T-helper 1 cell treated with Interleukin-12 subunit alpha and Interleukin-12 subunit beta and Interleukin-4 antibody, amounts not matched to agents 30 μg/mL and 1 μg/mL, for 36 hours (primary cell): ENCODE measurements around the gene PNMA8B.
"Not testable (repeated sequence)": the region's sequence is repeated elsewhere in the genome, so short reads cannot be mapped to it uniquely, and the experiment has no call there.

ENCODE experiments used
- H3K27ac Mint-ChIP-seq: one replicate; pipeline ENCODE4 v1.8.0; 2021; ENCODE audit warnings: mild to moderate bottlenecking, mixed read lengths
- H3K27me3 Mint-ChIP-seq: one replicate; pipeline ENCODE4 v1.8.0; 2021; ENCODE audit warnings: low read depth, mixed read lengths
- H3K36me3 Mint-ChIP-seq: one replicate; pipeline ENCODE4 v1.8.0; 2021; ENCODE audit warnings: low read depth, mixed read lengths
- H3K4me1 Mint-ChIP-seq: one replicate; pipeline ENCODE4 v1.8.0; 2021; ENCODE audit warnings: low read depth, mixed read lengths
- H3K4me3 Mint-ChIP-seq: one replicate; pipeline ENCODE4 v1.8.0; 2021; ENCODE audit warnings: mild to moderate bottlenecking, moderate library complexity, mixed read lengths
- H3K9me3 Mint-ChIP-seq: one replicate; pipeline ENCODE4 v1.8.0; 2021; ENCODE audit warnings: mixed read lengths

PNMA8B gene

DNA sequence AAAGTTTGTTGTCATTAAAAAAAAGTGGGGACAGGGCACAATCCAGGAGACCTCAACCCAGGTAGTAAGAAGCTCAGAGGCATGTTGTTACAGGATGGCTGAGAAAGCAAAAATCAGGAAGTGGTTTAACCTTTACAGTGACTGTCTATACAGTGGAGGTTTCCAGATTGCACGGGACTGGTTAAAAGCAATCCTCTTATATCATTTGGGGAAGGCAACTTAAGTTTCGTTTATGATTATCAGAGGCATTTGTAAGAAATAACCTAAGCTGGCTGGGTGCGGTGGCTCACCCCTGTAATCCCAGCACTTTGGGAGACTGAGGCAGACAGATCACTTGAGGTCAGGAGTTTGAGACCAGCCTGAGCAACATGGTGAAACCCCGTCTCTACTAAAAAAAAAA lies 27.3 kb upstream of the PNMA8B start:
- not testable (repeated sequence) for H3K36me3 Mint-ChIP-seq, H3K27me3 Mint-ChIP-seq
- Mint-ChIP-seq H3K27ac (peak overlapping the region; percentile 80), H3K4me3 (peak overlapping the region; percentile 39), H3K9me3 (peaks cover 17% of the 10 kb centered on the region), H3K4me1 (peaks cover 13% of the 10 kb centered on the region)

DNA sequence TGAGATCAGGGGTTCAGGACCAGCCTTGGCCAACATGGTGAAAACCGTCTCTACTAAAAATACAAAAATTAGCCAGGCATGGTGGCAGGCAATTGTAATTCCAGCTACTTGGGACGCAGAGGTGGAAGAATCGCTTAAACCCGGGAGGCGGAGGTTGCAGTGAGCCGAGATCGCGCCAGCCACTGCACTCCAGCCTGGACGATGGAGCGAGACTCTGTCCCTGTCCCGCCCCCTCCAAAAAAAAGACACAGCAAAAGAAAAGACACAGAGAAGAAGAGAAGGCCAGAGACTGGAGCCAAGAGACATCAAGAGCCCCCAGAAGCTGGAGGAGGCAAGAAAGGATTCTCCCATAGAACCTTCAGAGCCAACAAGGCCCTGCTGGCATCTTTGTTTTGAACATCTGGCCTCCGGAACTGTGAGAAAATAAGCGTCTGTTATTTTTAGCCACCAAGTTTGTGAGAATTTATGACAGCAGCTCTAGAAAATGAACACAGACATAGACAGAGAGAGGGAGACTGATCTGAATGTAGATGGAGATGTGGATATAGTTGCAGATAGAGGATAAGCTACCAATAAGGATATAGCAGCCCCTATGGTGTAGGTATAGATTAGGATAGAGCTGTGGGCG lies 25.7 kb upstream of the PNMA8B start:
- peaks cover 16% of the 10 kb centered on the region for H3K4me1 Mint-ChIP-seq

GRCh38 chr19:46520616-46521015 lies 24.9 kb upstream of the PNMA8B start:
- H3K27me3 Mint-ChIP-seq = no peaks in the 10 kb centered on the region
- peaks cover 17% of the 10 kb centered on the region for H3K9me3 Mint-ChIP-seq
- H3K4me3 Mint-ChIP-seq = no peak overlapping the region
- peaks cover 4% of the 10 kb centered on the region for H3K36me3 Mint-ChIP-seq
- no peak overlapping the region for H3K27ac Mint-ChIP-seq
- peaks cover 19% of the 10 kb centered on the region for H3K4me1 Mint-ChIP-seq

More for the DNA sequence above, 25.7 kb upstream of the PNMA8B start:
- Mint-ChIP-seq H3K27ac (peak overlapping the region; percentile 51), H3K9me3 (peaks cover 17% of the 10 kb centered on the region), H3K36me3 (peaks cover 4% of the 10 kb centered on the region), H3K4me3 (no peak overlapping the region), H3K27me3 (no peaks in the 10 kb centered on the region)

DNA sequence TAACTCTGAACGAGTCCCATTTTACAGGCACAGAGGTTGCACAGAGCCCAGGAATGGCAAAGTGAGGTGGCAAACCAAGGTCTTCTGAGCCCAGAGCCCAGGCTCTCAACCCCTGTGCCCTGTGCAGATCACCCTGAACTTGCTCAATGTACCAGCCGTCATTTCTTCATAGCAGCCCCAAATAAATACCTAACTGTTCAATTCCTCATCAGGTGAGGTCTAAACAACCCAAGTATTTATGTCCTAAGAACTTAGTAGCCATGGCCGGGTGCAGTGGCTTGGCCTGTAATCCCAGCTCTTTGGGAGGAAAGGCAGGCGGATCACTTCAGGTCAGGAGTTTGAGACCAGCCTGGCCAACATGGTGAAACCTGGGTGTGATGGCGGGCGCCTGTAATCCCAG lies 21.8 kb upstream of the PNMA8B start:
- H3K4me1 Mint-ChIP-seq = peaks cover 18% of the 10 kb centered on the region
- no peaks in the 10 kb centered on the region for H3K9me3 Mint-ChIP-seq
- no peaks in the 10 kb centered on the region for H3K36me3 Mint-ChIP-seq
- H3K27me3 Mint-ChIP-seq = peaks cover 15% of the 10 kb centered on the region
- no peak overlapping the region for H3K4me3 Mint-ChIP-seq
- H3K27ac Mint-ChIP-seq = no peak overlapping the region

- Mint-ChIP-seq H3K4me3 (no peak overlapping the region), H3K4me1 (peaks cover 15% of the 10 kb centered on the region), H3K9me3 (no peaks in the 10 kb centered on the region), H3K36me3 (no peaks in the 10 kb centered on the region), H3K27ac (no peak overlapping the region), H3K27me3 (peaks cover 28% of the 10 kb centered on the region)
Observed at GRCh38 chr19:46515879-46516350, 20.2 kb upstream of the PNMA8B start.

GRCh38 chr19:46515290-46515609 lies 19.6 kb upstream of the PNMA8B start:
- H3K9me3 Mint-ChIP-seq = no peaks in the 10 kb centered on the region
- peaks cover 29% of the 10 kb centered on the region for H3K27me3 Mint-ChIP-seq
- H3K36me3 Mint-ChIP-seq = no peaks in the 10 kb centered on the region
- no peak overlapping the region for H3K27ac Mint-ChIP-seq
- H3K4me3 Mint-ChIP-seq = no peak overlapping the region
- H3K4me1 Mint-ChIP-seq = peaks cover 14% of the 10 kb centered on the region

- Mint-ChIP-seq H3K27ac (no peak overlapping the region), H3K27me3 (peaks cover 29% of the 10 kb centered on the region), H3K9me3 (no peaks in the 10 kb centered on the region), H3K4me1 (peaks cover 14% of the 10 kb centered on the region), H3K36me3 (no peaks in the 10 kb centered on the region), H3K4me3 (no peak overlapping the region)
Observed at GRCh38 chr19:46514589-46515289, 19.1 kb upstream of the PNMA8B start.

DNA sequence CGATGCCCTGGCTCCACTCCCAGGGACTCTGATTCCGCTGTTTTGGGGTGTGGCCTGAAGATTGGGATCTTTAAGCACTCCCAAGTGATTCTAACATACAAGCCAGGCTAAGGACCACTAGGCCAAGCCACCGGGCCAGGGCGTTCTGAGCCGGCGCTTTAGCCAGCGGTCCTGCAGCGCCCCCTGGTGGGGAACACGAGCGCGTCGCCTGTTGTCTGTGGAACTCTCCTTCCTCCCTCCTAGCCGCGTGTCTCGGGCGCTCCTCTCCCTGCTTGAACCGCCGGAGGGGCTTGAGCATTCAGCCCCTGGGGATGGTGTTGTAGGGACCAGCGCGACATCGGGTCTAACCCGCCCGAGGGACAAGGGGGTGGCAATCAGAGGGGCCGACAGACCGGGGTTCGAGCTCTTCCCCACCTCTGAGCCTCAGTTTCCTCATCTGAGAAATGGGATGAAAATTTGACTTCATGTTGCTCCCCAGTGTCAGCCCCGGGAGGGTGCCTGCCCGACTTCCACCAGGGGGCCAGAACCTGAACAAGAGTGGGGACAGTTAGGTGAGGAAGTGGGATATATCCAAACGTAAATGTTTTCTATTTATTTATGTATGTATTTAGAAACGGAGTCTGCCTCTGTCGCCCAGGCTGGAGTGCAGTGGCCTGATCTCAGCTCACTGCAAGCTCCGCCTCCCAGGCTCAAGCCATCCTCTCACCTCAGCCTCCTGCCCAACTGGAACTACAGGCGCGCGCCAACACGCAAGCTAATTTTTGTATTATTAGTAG lies 18.0 kb upstream of the PNMA8B start:
- H3K4me3 Mint-ChIP-seq = no peak overlapping the region

DNA sequence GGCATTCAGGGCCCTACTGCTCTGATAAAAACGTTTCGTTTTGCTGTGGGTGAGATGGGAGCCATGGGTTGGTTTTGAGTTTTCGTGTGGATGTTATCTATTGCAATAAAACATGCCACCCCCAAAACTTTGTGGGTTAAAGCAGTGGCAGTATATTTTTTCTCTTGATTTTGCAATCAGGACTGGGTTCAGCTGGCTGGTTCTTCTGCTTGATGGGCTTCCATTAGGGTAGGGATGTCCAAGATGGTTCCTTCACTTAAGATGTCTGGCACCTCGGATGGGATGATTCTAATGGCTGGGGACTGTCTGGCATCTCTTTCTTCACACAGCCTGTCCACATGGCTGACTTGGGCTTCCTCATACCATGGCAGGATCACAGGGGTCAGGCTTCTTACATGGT lies 15.6 kb upstream of the PNMA8B start:
- Mint-ChIP-seq H3K4me3 (no peak overlapping the region), H3K27ac (no peak overlapping the region), H3K4me1 (peaks cover 10% of the 10 kb centered on the region), H3K36me3 (no peaks in the 10 kb centered on the region), H3K27me3 (peaks cover 32% of the 10 kb centered on the region), H3K9me3 (no peaks in the 10 kb centered on the region)

More for the DNA sequence above, 18.0 kb upstream of the PNMA8B start:
- Mint-ChIP-seq H3K27ac (no peak overlapping the region), H3K4me1 (peaks cover 14% of the 10 kb centered on the region), H3K9me3 (no peaks in the 10 kb centered on the region), H3K27me3 (peaks cover 29% of the 10 kb centered on the region), H3K36me3 (no peaks in the 10 kb centered on the region)

GRCh38 chr19:46508206-46508605 lies 12.5 kb upstream of the PNMA8B start:
- Mint-ChIP-seq H3K4me1 (no peaks in the 10 kb centered on the region), H3K36me3 (no peaks in the 10 kb centered on the region), H3K27ac (no peak overlapping the region), H3K27me3 (peaks cover 24% of the 10 kb centered on the region), H3K9me3 (no peaks in the 10 kb centered on the region), H3K4me3 (no peak overlapping the region)

DNA sequence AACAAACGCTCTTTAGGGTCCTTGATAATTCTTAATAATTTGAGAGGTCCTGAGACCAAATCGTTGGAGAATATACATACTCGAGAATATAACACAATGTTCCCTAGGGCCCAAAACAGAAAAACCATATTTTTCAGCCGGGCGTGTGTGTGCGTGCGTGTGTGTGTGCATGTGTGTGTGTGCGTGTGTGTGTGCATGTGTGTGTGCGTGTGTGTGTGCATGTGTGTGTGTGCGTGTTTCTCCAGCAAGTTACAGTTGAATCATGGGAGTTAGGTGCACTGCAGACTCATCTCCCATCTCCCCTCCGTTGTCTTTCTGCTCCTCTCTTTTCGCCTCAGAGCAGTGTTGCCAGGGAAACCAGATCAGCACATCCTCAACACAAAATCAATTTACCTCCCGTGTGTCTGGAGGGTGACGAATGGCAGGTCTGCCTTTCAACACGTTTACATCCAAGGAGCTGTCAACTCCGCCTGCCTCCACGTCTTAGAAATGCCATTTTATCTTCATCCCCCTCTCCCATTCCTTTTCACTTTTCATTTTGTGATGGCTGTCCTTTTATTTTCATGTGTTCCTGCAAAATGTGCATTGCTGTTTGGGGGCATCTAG lies 8.3 kb upstream of the PNMA8B start:
- H3K27me3 Mint-ChIP-seq = peaks cover 29% of the 10 kb centered on the region

DNA sequence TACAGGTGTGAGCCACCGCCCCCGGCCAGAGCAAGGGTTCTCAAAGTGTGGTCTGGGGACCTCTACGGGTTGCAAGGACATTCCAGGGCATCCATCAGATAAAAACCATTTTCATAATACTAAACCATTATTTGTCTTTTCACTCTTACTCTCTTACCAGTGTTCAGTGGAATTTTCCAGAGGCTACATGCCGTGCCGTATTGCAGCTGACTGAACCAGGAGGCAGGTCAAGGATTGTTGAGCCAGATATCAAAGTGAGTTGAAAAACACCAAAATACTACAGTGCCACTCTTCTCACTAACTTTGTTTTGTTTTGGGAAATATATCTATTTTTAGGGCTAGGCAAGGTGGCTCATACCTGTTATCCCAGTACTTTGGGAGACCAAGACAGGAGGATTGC lies 7.2 kb upstream of the PNMA8B start:
- Mint-ChIP-seq H3K4me1 (no peaks in the 10 kb centered on the region), H3K36me3 (no peaks in the 10 kb centered on the region), H3K9me3 (no peaks in the 10 kb centered on the region), H3K27me3 (peaks cover 30% of the 10 kb centered on the region), H3K4me3 (no peak overlapping the region), H3K27ac (no peak overlapping the region)

More for the DNA sequence above, 8.3 kb upstream of the PNMA8B start:
- H3K9me3 Mint-ChIP-seq = no peaks in the 10 kb centered on the region
- H3K4me3 Mint-ChIP-seq = no peak overlapping the region
- no peaks in the 10 kb centered on the region for H3K36me3 Mint-ChIP-seq
- no peaks in the 10 kb centered on the region for H3K4me1 Mint-ChIP-seq
- H3K27ac Mint-ChIP-seq = no peak overlapping the region

GRCh38 chr19:46499692-46500091 lies 4.0 kb upstream of the PNMA8B start:
- no peak overlapping the region for H3K4me3 Mint-ChIP-seq
- peaks cover 50% of the 10 kb centered on the region for H3K27me3 Mint-ChIP-seq

GRCh38 chr19:46497773-46498172 lies 2.1 kb upstream of the PNMA8B start:
- H3K4me3 Mint-ChIP-seq = no peak overlapping the region
- no peaks in the 10 kb centered on the region for H3K36me3 Mint-ChIP-seq
- H3K4me1 Mint-ChIP-seq = peaks cover 4% of the 10 kb centered on the region
- no peak overlapping the region for H3K27ac Mint-ChIP-seq
- peaks cover 55% of the 10 kb centered on the region for H3K27me3 Mint-ChIP-seq
- H3K9me3 Mint-ChIP-seq = no peaks in the 10 kb centered on the region

More at GRCh38 chr19:46499692-46500091, 4.0 kb upstream of the PNMA8B start:
- Mint-ChIP-seq H3K27ac (no peak overlapping the region), H3K9me3 (no peaks in the 10 kb centered on the region), H3K36me3 (no peaks in the 10 kb centered on the region), H3K4me1 (no peaks in the 10 kb centered on the region)
